Neuron (in vitro differentiated cells): ENCODE results near the gene KRT76.

Experiments
- H2AFZ ChIP-seq: one replicate; pipeline ENCODE4 v1.6.1; 2013; ENCODE audit warnings: low read depth, mild to moderate bottlenecking, inconsistent platforms, low read length, moderate library complexity
- H3K27me3 ChIP-seq: one replicate; pipeline ENCODE4 v1.6.1; 2013; ENCODE audit warnings: low read length; ENCODE audit not compliant: insufficient read depth
- H3K36me3 ChIP-seq: one replicate; pipeline ENCODE4 v1.6.1; 2013; ENCODE audit warnings: low read length; ENCODE audit not compliant: insufficient read depth
- H3K4me1 ChIP-seq: one replicate; pipeline ENCODE4 v1.6.1; 2013; ENCODE audit warnings: low read length; ENCODE audit not compliant: insufficient read depth
- H3K4me3 ChIP-seq: 2 replicates; pipeline ENCODE4 v1.5.1; 2013; ENCODE audit warnings: mild to moderate bottlenecking, low read length, moderate library complexity
- H3K9me3 ChIP-seq: one replicate; pipeline ENCODE4 v1.6.1; 2013; ENCODE audit warnings: low read length

Gene KRT76

DNA sequence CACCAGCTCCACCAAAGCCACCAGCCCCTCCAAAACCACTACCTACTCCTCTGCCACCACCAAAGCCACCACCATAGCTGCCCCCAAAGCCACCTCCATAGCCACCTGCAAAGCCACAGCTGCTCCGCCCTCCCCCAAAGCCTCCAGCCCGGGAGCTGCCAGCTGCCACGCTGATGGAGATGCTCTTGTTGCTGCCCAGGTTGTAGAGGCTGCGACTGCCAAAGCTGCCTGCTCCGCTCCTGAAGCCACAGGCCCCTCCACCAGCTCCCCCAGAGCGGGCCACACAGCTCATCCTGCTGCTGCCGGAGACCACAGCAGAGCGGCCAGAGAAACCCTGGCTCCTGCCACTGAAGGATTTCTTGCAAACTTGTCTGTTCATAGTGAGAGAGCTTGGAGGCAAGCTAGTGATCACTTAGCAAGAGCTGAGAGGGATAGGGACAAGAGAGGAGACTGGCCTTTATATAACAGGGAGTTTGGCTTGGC, at the start of gene KRT76:
TSS of gene KRT76 (minus strand) at position 433 of the 483 bp plus-strand sequence. CDS start at position 379, 54 bp downstream.
- peaks cover 4% of the 10 kb centered on the region for H3K27me3 ChIP-seq
- no peaks in the 10 kb centered on the region for H3K9me3 ChIP-seq
- H3K4me3 ChIP-seq = no peak within 1 kb of the TSS
- H3K36me3 ChIP-seq = no peaks in the 10 kb centered on the region
- H3K4me1 ChIP-seq = no peaks in the 10 kb centered on the region
- H2AFZ ChIP-seq = no peak within 1 kb of the TSS

DNA sequence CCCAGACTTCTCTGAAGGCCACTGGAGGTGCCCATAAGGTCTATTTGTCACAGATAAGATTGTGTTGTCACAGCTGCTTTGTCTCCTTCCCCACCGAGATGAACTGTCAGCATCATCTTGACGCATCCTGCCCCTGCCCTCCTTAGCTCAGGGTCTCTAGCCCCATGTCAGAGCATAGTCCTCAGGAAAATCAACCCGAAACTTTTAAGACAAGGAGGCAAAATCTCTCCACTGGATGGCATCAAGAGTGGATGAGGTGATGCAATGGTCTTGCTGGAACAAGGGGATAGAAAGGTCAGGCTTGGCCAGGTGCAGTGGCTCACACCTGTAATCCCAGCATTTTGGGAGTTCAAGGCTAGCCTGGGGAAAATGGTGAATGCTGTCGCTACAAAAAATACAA, 48.8 kb upstream of the KRT76 start:
- no peaks in the 10 kb centered on the region for H3K4me1 ChIP-seq
- H3K9me3 ChIP-seq = no peaks in the 10 kb centered on the region
- H3K4me3 ChIP-seq = no peak overlapping the region
- no peaks in the 10 kb centered on the region for H3K36me3 ChIP-seq
- H2AFZ ChIP-seq = no peak overlapping the region
- peaks cover 10% of the 10 kb centered on the region for H3K27me3 ChIP-seq

DNA sequence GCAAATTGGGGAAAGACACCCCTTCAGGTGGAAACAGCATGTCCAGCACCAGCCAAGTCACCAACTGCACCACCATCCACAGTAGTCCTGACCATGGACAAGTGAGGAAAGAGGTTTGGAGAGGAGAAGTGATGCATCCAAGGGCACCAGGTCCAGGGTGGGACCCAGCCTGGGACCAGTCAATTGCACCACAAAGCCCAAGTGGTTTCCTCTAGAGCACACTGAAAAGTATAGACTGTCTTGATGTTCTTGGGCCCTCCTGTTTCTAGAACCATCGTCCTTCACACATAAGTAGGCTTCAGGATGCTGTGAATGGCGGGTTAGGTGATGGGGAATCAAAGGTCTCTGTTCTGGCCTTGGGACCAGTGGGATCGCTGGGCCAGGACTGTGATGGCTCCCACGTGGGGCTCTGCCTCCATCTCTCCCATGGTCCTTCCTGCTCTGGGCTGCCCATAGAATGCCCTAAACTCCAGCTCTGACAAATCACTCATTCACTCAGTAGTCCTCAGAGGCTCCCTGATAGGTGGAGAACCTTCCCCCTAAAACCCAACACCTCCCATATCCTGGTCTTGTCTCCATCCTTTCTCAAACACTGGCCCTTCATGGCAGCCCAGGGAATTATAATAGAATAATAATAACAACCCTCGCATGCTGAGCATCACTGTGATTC, 47.7 kb upstream of the KRT76 start:
- no peaks in the 10 kb centered on the region for H3K36me3 ChIP-seq
- H3K4me1 ChIP-seq = no peaks in the 10 kb centered on the region
- no peak overlapping the region for H2AFZ ChIP-seq
- peaks cover 7% of the 10 kb centered on the region for H3K27me3 ChIP-seq
- H3K9me3 ChIP-seq = no peaks in the 10 kb centered on the region
- no peak overlapping the region for H3K4me3 ChIP-seq

DNA sequence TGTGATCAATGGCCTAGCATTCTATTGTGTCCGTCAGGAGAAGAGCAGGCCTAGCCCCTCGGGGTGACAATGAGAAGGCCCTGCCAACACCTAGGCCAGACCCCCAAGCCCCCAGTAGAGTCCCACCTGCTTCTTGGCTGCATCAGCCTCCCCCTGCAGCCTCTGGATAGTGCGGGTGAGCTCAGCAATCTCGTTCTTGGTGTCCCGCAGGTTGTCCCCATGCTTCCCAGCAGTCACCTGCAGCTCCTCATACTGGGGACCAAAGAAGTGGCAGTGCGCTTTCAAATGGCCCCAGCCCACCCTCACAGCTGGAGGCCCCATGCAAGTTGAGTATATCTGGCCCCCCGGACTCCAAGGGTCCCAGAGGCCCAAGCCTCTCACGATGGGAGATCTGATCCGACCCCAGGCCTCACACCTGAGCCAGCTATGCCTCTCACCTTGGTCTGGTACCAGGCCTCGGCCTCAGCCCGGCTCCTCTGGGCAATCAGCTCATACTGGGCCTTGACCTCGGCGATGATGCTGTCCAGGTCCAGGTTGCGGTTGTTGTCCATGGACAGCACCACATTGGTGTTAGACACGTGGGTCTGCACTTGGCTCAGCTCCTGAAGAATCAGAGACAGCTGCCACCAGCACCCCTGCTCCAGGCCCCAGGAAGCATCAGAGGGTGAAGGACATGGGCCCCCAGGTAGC, 46.8 kb upstream of the KRT76 start:
- Histone ChIP-seq H3K4me1 (no peaks in the 10 kb centered on the region), H3K9me3 (no peaks in the 10 kb centered on the region), H3K36me3 (no peaks in the 10 kb centered on the region), H2AFZ (no peak overlapping the region), H3K4me3 (no peak overlapping the region), H3K27me3 (peaks cover 6% of the 10 kb centered on the region)

DNA sequence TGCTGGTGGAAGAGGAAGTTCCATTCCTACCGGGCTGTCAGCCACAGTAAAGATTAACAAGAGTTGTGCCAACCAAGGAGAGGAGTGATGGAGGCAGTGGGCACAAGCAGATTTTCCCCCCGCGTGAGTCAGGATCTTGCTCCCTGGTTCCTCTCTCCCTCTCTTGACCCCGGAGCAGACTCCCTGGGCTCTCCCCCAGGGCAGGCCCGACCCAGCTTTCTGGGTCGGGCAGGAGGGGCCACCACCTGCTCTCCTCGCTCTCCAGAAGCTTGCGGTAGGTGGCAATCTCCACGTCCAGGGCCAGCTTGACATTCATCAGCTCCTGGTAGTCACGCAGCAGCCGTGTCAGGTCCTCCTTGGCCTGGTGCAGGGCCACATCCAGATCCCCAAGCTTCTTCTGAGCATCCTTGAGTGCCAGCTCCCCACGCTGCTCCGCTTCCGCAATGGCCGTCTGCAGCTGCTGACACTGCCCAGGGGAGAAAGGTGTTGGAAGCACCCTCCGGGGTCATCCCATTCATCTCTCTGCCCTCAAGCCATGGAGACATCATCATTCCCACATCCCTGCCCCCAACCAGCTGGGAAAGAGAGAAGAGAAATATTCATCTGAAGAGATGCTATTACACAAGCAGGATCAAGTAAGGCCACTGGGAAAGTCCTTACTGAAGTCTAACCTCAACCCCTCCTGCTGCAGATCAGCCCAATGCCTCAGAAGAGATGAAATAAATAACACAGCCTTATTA, 45.8 kb upstream of the KRT76 start:
- Histone ChIP-seq H3K9me3 (no peaks in the 10 kb centered on the region), H3K4me1 (no peaks in the 10 kb centered on the region), H2AFZ (no peak overlapping the region), H3K27me3 (peaks cover 6% of the 10 kb centered on the region), H3K4me3 (no peak overlapping the region), H3K36me3 (no peaks in the 10 kb centered on the region)

DNA sequence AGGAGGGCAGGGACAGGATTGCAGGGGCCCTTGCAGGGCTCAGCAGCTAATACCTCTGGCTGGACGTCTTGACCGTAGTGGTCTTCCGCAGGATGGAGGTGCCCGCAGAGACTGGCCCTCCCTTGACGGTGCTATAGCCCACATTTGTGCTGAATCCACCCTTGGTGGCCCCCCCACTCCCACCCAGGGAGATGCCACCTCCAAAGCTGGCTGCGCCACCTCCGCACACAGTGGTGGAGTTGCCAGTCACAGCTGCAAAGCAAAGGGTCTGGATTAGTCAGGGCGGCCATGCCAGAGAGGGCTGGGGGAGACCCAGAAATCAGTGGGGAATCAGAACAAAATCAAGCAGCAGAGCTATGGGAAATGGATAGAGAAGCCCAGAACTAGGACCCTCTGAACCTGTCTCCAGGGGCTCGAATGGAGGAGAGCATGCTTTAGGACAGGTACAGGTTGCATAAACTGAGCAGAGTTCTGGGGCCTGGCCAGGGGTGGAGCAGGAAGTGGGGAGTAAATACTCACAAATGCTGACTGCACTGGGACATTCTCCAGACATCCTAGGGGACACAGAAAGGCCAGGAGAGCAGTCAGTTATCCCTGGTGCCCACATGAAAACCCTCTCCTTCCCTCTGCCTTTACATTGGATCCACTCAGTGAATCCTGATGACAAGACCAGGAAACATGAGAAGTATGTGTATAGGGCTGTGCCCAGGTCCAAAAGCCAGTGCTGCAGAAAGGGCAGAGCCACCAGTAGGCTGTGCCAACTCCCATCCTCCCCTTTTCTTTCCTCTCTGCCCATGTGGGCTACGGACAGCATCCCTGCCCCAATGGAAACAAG, 44.9 kb upstream of the KRT76 start:
- Histone ChIP-seq H3K4me3 (no peak overlapping the region), H3K4me1 (no peaks in the 10 kb centered on the region), H3K9me3 (no peaks in the 10 kb centered on the region), H3K36me3 (no peaks in the 10 kb centered on the region), H3K27me3 (peaks cover 6% of the 10 kb centered on the region), H2AFZ (no peak overlapping the region)

DNA sequence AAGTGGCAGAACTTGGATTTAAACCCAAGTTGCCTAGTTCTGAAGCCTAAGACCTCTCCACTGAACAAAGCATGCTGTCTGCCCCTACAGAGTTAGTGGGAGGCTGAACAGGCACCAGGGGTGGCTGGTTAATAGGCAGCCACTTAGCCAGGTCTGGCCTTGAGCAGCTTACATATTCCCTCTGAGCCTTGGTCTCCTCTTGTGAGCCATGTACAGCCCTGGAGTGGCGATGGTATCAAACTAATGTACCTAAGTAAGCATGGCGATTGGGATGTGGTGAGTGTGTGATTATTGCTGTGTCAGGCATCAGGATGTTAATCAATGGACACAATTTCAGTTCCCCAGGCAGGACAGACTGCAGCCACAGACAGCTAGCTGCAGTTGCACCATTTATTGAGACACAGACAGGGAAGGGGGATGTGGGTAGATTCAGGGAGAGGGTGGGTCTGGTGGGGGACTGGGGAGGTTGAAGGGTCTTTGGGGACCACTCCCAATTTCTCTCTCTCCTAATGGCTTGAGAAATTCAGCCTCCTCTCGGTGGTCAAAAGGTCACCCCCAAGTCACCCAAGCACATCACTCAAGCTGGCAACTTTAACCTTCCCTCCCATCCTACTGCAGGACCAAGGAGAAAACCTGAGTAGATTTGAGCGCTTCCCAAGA, 44.1 kb upstream of the KRT76 start:
- H3K36me3 ChIP-seq = no peaks in the 10 kb centered on the region
- H3K4me3 ChIP-seq = no peak overlapping the region
- no peak overlapping the region for H2AFZ ChIP-seq
- no peaks in the 10 kb centered on the region for H3K4me1 ChIP-seq
- H3K9me3 ChIP-seq = no peaks in the 10 kb centered on the region
- peaks cover 6% of the 10 kb centered on the region for H3K27me3 ChIP-seq

DNA sequence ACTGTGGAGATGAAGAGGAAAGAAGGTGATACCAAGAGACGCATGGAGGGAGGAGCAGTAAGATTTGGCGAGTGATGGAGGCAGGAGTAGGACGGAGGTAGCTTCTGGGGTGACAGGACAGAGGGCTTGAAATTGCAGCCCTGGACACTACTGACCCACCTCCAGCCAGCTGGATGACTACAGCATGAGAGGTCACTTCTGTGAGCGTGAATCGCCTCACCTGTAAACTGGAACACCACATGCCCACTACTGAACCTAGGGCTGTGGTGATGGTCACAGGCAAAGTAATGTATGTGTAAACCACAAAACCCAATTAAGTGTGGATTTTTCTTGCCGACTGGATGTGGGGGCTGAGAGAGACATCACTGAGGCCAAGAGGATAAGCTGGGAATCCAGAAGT, 43.4 kb upstream of the KRT76 start:
- Histone ChIP-seq H2AFZ (no peak overlapping the region), H3K27me3 (peaks cover 6% of the 10 kb centered on the region), H3K4me1 (no peaks in the 10 kb centered on the region), H3K36me3 (no peaks in the 10 kb centered on the region), H3K4me3 (no peak overlapping the region), H3K9me3 (no peaks in the 10 kb centered on the region)

DNA sequence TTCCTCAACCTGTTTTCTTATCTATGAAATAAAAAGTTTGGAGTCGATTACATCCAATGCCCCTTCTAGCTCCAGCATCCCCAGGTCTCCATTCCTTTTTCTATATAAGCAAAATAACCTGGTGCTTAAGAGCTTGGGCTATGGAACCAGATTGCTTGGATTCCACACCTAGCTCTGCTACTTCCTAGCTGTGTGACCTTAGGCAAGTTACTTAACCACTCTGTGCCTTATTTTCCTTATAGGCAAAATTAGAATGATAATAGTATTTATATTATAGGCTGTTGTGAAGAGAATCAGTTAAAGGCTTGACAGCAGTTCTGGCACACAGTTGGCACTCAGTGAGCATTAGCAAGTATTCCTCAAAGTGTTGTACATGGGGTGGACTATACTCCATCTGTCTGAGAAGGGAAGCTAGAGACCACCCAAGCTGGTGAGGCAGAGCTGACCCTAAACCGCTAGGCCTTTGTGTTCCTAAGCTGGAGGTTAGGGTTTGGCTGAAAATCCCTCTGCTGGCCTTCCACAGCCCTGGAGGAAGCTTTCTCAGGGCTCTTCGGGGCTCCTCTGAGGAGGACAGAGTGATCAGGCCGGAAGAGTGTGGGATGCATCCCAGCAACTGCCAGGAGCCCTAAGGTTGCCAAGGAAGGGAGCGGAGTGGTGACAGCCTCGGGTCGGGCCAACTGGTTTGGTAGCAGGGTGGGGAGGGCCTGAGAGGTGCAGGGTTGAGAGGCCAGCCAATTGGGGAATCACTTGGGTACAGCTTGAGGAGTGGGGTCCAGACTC, 42.8 kb upstream of the KRT76 start:
- H3K4me3 ChIP-seq = no peak overlapping the region
- H3K4me1 ChIP-seq = no peaks in the 10 kb centered on the region
- no peaks in the 10 kb centered on the region for H3K36me3 ChIP-seq
- peaks cover 6% of the 10 kb centered on the region for H3K27me3 ChIP-seq
- no peaks in the 10 kb centered on the region for H3K9me3 ChIP-seq
- no peak overlapping the region for H2AFZ ChIP-seq

DNA sequence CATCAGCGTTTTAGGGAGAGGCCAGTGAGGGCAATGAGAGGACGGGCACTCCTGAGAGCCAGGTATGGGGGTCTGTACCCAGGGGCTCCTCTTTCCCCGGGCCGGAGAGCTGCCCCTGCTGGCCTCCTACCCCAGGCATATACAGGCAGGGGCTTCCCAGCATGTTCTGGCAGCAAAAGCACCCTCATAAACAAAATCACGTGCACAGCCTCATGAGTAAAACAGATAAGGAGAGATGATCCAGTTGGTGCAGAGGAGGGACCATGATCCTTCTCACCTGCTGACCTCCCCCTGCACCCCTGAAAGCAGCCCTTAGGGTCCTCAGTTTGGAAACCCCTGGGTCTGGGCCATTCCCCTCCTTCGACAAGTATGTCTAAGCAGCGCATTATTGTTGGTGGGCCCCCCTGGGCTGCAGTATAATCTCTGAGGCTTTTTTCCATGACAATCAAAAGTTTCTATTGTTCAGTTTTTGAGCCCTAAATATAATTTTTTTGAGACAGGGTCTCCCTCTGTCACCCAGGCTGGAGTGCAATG, 41.8 kb upstream of the KRT76 start:
- H3K9me3 ChIP-seq = no peaks in the 10 kb centered on the region
- H3K36me3 ChIP-seq = no peaks in the 10 kb centered on the region
- H3K27me3 ChIP-seq = peaks cover 11% of the 10 kb centered on the region
- no peak overlapping the region for H2AFZ ChIP-seq
- H3K4me1 ChIP-seq = no peaks in the 10 kb centered on the region
- H3K4me3 ChIP-seq = no peak overlapping the region

DNA sequence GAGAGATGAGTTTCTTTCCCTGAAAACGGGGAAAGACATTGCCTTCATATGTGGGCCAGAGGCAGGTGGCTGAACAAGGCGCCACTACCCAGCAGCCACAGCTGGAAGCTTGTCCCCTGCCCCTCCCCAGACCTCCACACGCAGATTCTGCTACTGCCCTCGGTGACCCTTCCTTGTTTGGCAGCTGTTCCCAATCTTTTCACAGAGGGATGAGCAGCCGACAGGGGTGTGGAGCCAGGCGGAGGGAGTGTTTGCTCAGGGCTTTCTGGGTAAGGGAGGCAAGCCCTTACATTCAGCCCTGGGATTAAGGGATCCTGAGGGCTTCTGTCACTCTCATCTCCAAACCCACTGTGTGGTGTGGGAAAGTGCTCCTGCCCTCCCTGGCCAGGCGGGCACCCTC, 41.2 kb upstream of the KRT76 start:
- Histone ChIP-seq H2AFZ (no peak overlapping the region), H3K4me1 (no peaks in the 10 kb centered on the region), H3K36me3 (no peaks in the 10 kb centered on the region), H3K27me3 (peaks cover 11% of the 10 kb centered on the region), H3K4me3 (no peak overlapping the region), H3K9me3 (no peaks in the 10 kb centered on the region)
